ENCODE measurements around the gene PRPSAP2. TPM values are rescaled to one million over a fixed set of nuclear protein-coding genes. Genes with fewer than 3 reads are reported as not detected.
"Not testable (repeated sequence)": the region's sequence is repeated elsewhere in the genome, so short reads cannot be mapped to it uniquely, and the experiment has no call there.

The PRPSAP2 gene, protein sequence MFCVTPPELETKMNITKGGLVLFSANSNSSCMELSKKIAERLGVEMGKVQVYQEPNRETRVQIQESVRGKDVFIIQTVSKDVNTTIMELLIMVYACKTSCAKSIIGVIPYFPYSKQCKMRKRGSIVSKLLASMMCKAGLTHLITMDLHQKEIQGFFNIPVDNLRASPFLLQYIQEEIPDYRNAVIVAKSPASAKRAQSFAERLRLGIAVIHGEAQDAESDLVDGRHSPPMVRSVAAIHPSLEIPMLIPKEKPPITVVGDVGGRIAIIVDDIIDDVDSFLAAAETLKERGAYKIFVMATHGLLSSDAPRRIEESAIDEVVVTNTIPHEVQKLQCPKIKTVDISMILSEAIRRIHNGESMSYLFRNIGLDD
- 10 to 100 TPM; 16.6 to 39.8 (median 29.2) TPM for total RNA-seq

- TF ChIP-seq EP300 (IDR thresholded peaks at IDR 0.05) (no peak), POLR2AphosphoS5 (IDR thresholded peaks at IDR 0.05) (peak; percentile 41 to 63), POLR2A (IDR thresholded peaks at IDR 0.05) (peak in 2 of 4 donors; percentile 41 to 44)
- TF ChIP-seq, protein P1, sequence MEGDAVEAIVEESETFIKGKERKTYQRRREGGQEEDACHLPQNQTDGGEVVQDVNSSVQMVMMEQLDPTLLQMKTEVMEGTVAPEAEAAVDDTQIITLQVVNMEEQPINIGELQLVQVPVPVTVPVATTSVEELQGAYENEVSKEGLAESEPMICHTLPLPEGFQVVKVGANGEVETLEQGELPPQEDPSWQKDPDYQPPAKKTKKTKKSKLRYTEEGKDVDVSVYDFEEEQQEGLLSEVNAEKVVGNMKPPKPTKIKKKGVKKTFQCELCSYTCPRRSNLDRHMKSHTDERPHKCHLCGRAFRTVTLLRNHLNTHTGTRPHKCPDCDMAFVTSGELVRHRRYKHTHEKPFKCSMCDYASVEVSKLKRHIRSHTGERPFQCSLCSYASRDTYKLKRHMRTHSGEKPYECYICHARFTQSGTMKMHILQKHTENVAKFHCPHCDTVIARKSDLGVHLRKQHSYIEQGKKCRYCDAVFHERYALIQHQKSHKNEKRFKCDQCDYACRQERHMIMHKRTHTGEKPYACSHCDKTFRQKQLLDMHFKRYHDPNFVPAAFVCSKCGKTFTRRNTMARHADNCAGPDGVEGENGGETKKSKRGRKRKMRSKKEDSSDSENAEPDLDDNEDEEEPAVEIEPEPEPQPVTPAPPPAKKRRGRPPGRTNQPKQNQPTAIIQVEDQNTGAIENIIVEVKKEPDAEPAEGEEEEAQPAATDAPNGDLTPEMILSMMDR (IDR thresholded peaks at IDR 0.05) = peak in 2 of 6 experiments; percentile 10 to 14
- Histone ChIP-seq H3K27ac (peak within 1 kb of the TSS; percentile 90 to 96 (median 94)), H3K36me3 (no peaks in the 10 kb centered on the region), H3K9me3 (no peaks in the 10 kb centered on the region), H3K4me3 (peak within 1 kb of the TSS; percentile 53 to 95 (median 78)), H3K4me1 (peaks cover 19 to 44% (median 22%) of the 10 kb centered on the region in 4 donors), H3K27me3 (no peaks in the 10 kb centered on the region)
- WGBS, 2 donors = 0% methylated on average over 2 to 27 of the region's 58 CpGs
- ATAC-seq (ENCODE audit: low FRiP score in 2 of 2) = peak; percentile 96 to 99
- DNase-seq = peak; percentile 97 to 99
Observed at GRCh38 chr17:18857864-18858566, at the start of gene PRPSAP2. PRPSAP2 (plus strand) TSS chr17:18858131; CDS start chr17:18865834, 7,703 bp downstream.

DNA sequence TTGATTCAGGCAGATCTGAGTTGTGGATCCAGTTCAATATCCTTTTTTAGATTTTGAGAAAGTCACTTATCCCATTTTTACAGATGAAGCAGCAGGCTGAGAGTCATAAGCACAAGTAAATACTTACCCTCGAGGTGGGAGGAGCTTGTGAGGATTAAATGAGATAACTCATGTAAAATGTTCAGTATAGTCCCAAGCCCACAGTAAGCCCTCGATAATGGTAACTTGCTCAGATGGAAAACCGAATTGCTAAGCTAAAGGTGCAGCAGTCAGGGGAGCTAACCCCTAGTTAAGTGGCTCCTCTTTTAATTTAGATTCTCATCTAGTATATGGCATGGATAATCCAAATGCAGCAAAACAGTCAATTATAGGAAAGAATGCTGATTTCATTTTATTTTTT, 42.0 kb upstream of the PRPSAP2 start:
- H3K4me1 ChIP-seq = not testable (repeated sequence)
- WGBS, 2 donors = 64 to 66% methylated on average over 3 of the region's 3 CpGs

DNA sequence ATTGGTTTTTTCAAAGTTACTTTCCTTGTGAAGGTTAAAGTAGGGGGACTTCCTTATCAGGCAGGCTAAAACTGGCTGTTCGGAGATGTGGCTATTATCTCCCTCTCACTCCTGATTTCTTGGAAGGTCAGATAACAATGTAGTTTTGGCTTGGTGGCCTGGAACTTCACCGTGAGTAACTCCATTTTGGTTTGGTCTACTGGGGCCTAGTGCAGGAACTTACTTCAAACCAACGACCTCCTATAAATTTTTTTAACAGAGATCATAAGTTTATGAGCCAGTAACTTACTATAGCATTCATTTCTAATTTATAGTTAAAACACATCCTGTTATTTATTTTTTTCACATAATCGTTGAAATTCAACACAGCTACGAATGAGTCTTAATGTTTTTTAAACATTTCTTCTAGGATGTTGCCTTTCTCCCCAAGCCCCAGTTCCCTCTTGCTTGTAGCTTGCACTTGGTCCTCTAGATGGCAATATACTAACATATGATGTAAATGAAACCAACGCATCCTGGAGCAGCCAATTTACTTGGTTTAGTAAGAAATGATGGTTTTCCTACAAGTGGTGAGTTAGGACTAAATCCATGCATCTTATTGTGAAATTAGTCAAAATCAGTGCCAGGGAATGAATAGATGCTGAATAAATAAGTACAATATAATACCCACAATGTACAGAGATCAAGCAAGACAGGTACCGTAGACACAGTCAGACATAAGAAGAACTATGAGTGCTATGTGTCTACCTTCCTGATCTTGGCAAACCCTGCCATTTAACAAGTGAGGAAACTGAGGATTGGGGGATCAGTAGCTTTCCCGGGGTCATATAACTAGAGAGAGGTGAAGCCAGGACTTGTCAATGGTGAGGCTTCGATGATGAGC, 41.2 kb upstream of the PRPSAP2 start:
- not testable (repeated sequence) for H3K9me3 ChIP-seq, H3K27me3 ChIP-seq, DNase-seq, H3K36me3 ChIP-seq, H3K4me3 ChIP-seq, H3K4me1 ChIP-seq, H3K27ac ChIP-seq
- TF ChIP-seq, protein P1 (IDR thresholded peaks at IDR 0.05) = peak in 5 of 6 experiments; percentile 51 to 64 (median 57)
- 42% methylated on average over 8 of the region's 9 CpGs for WGBS, 2 donors
- peak; percentile 80 to 83 for ATAC-seq (ENCODE audit: low FRiP score in 2 of 2)

More for the DNA sequence above, 42.0 kb upstream of the PRPSAP2 start:
- H3K36me3 ChIP-seq; H3K9me3 ChIP-seq; H3K4me3 ChIP-seq; H3K27me3 ChIP-seq; H3K27ac ChIP-seq; ATAC-seq (ENCODE audit: low FRiP score in 2 of 2); DNase-seq: not testable (repeated sequence)

- not testable (repeated sequence) for DNase-seq; ATAC-seq (ENCODE audit: low FRiP score in 2 of 2); H3K27ac ChIP-seq; H3K27me3 ChIP-seq; H3K4me1 ChIP-seq; H3K4me3 ChIP-seq; H3K36me3 ChIP-seq; H3K9me3 ChIP-seq
- WGBS, 2 donors = 70 to 80% methylated on average over 3 of the region's 3 CpGs
Observed at GRCh38 chr17:18821430-18821829, 36.5 kb upstream of the PRPSAP2 start.

DNA sequence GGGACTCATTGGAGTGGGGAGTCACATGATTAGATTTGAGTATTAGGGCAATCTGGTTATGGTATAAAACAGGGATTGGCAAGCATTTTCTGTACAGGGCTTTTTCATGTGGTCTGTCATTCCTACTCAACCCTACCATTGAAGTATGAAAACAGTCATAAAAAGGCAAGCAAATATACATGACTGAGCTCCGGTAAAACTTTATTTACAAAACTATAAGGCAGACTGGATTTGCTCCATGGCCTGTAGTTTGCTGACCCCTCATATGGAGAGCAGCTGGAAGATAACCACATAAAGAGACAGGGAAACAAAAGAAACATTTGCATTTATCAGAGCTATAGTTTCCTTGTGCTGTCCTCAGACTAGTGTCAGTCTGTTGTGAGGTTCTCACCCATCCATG, 30.3 kb upstream of the PRPSAP2 start:
- DNase-seq; H3K9me3 ChIP-seq; H3K4me3 ChIP-seq; ATAC-seq (ENCODE audit: low FRiP score in 2 of 2); H3K4me1 ChIP-seq; H3K27ac ChIP-seq; H3K36me3 ChIP-seq; H3K27me3 ChIP-seq: not testable (repeated sequence)
- WGBS, 2 donors = no CpG with 5 or more reads among the region's 1 CpG

- no peak for ATAC-seq (ENCODE audit: low FRiP score in 2 of 2)
- no peaks in the 10 kb centered on the region for H3K9me3 ChIP-seq
- WGBS, 2 donors = 87 to 97% methylated on average over 5 to 6 of the region's 6 CpGs
Observed at GRCh38 chr17:18848501-18848900, 9.4 kb upstream of the PRPSAP2 start.

More at GRCh38 chr17:18848501-18848900, 9.4 kb upstream of the PRPSAP2 start:
- Histone ChIP-seq H3K4me3 (no peak overlapping the region), H3K4me1 (no peaks in the 10 kb centered on the region), H3K27ac (no peak overlapping the region), H3K27me3 (no peaks in the 10 kb centered on the region), H3K36me3 (no peaks in the 10 kb centered on the region)
- no peak for TF ChIP-seq POLR2AphosphoS5 (IDR thresholded peaks at IDR 0.05)
- TF ChIP-seq EP300 (IDR thresholded peaks at IDR 0.05) = no peak
- TF ChIP-seq, protein P1 (IDR thresholded peaks at IDR 0.05) = no peak
- TF ChIP-seq POLR2A (IDR thresholded peaks at IDR 0.05) = no peak
- no peak for DNase-seq

Measured in upper lobe of left lung (tissue), 6 donors.